H1 (cell line): ENCODE data around the gene CEP83. TPM values are rescaled to one million over a fixed set of nuclear protein-coding genes. Genes with fewer than 3 reads are reported as not detected.

Source experiments
- CTCF ChIA-PET: fragments of 300-600 bp; sonication (Branson Sonifier 250); formaldehyde crosslinking; loops from one replicate; lab custom pipeline; 2021; ENCODE audit not compliant: partially characterized antibody; lab: Charles Lee
- POLR2A ChIA-PET: fragments of 300-600 bp; sonication (Branson Sonifier 250); formaldehyde crosslinking; loops from one replicate; lab custom pipeline; 2021; ENCODE audit warnings: inconsistent platforms; ENCODE audit not compliant: partially characterized antibody; lab: Charles Lee
- DNase-seq, 2 experiments: peaks; one replicate each; pipeline versions ENCODE4 v3.0.0 to v3.0.0-alpha.2; 2010 to 2022; ENCODE audit warnings: low spot score in 2 of 2, low read depth in 1 of 2, mixed read lengths in 1 of 2
- FAIRE-seq: peaks from 2 replicates; lab custom pipeline; 2011; peaks lifted over from hg19 to GRCh38; lab: Jason Lieb, UNC
- H2AFZ ChIP-seq: 2 replicates; pipeline ENCODE4 v1.8.1; 2012; ENCODE audit warnings: low read length, inconsistent platforms
- H2AK5ac ChIP-seq: 2 replicates; pipeline ENCODE4 v1.6.1; 2013; ENCODE audit warnings: low read depth, low read length
- H2BK120ac ChIP-seq: replicated peaks from 2 replicates; pipeline ENCODE3; 2013; ENCODE audit warnings: low read depth, low read length, inconsistent platforms
- H2BK12ac ChIP-seq: 2 replicates; pipeline ENCODE4 v1.6.1; 2013; ENCODE audit warnings: low read depth, low read length
- H2BK15ac ChIP-seq: 2 replicates; pipeline ENCODE4 v1.6.1; 2013; ENCODE audit warnings: low read length
- H2BK20ac ChIP-seq: 2 replicates; pipeline ENCODE4 v1.6.1; 2013; ENCODE audit warnings: low read length
- H2BK5ac ChIP-seq: 2 replicates; pipeline ENCODE4 v1.6.1; 2013; ENCODE audit warnings: low read depth, low read length
- H3K14ac ChIP-seq: 2 replicates; pipeline ENCODE4 v1.6.1; 2013; ENCODE audit warnings: inconsistent platforms; ENCODE audit not compliant: insufficient read length
- H3K18ac ChIP-seq: 2 replicates; pipeline ENCODE4 v1.6.1; 2013; ENCODE audit warnings: low read length; ENCODE audit errors: extremely low read depth
- H3K23ac ChIP-seq: 2 replicates; pipeline ENCODE4 v1.6.1; 2013; ENCODE audit warnings: inconsistent platforms; ENCODE audit not compliant: insufficient read length
- H3K23me2 ChIP-seq: 2 replicates; pipeline ENCODE4 v1.6.1; 2013; ENCODE audit warnings: low read depth, low read length
- H3K27ac ChIP-seq: 2 replicates; pipeline ENCODE4 v1.6.1; 2011; ENCODE audit warnings: low read depth, low read length, inconsistent platforms
- H3K27me3 ChIP-seq, 4 experiments: replicated peaks in 1 of 4; 1 replicate in 1 of 4; 2 replicates in 3 of 4; pipeline versions ENCODE4 v1.6.1 to v1.8.1; 2011 to 2013; ENCODE audit warnings: low read length in 3 of 4, mild to moderate bottlenecking in 3 of 4, inconsistent platforms in 2 of 4, mixed read lengths in 2 of 4, moderate library complexity in 1 of 4; ENCODE audit not compliant: control insufficient read depth in 3 of 4, insufficient read depth in 3 of 4; ENCODE audit errors: extremely low read depth in 1 of 4
- H3K36me3 ChIP-seq, 4 experiments: 2 replicates each; pipeline versions ENCODE4 v1.6.1 to v1.8.1; 2011 to 2013; ENCODE audit warnings: mild to moderate bottlenecking in 4 of 4, low read length in 3 of 4, moderate library complexity in 2 of 4, control low read depth in 1 of 4, inconsistent platforms in 1 of 4; ENCODE audit not compliant: insufficient read depth in 4 of 4, control insufficient read depth in 2 of 4
- H3K4ac ChIP-seq: replicated peaks from 2 replicates; pipeline ENCODE3; 2013; ENCODE audit warnings: low read length, low read depth, mixed read lengths, inconsistent platforms; ENCODE audit not compliant: insufficient read length
- H3K4me1 ChIP-seq, 4 experiments: replicated peaks in 1 of 4; 1 replicate in 1 of 4; 2 replicates in 3 of 4; pipeline versions ENCODE4 v1.6.1 to v1.8.1; 2011 to 2013; ENCODE audit warnings: low read length in 3 of 4, inconsistent platforms in 2 of 4, mixed read lengths in 1 of 4; ENCODE audit not compliant: insufficient read depth in 4 of 4, control insufficient read depth in 3 of 4
- H3K4me2 ChIP-seq, 2 experiments: 2 replicates each; pipeline versions ENCODE4 v1.6.1 to v1.8.1; 2011 to 2013; ENCODE audit warnings: low read depth in 2 of 2, low read length in 2 of 2, control low read depth in 1 of 2, inconsistent platforms in 1 of 2, mild to moderate bottlenecking in 1 of 2; ENCODE audit not compliant: insufficient read depth in 1 of 2
- H3K4me3 ChIP-seq, 4 experiments: fragments of 200-600, 300-600 bp in 1 of 4; sonication (generic), shearing (Covaris generic), sonication (Bioruptor Twin) in 1 of 4; 2 replicates each; pipeline versions ENCODE4 v1.5.1 to v1.8.1; 2011 to 2016; ENCODE audit warnings: low read length in 4 of 4, low read depth in 3 of 4, control low read depth in 2 of 4, inconsistent platforms in 2 of 4, mild to moderate bottlenecking in 2 of 4, mixed read lengths in 1 of 4, moderate library complexity in 1 of 4; ENCODE audit not compliant: insufficient read depth in 2 of 4; ENCODE audit errors: extremely low read depth in 1 of 4
- H3K56ac ChIP-seq: replicated peaks from 2 replicates; pipeline ENCODE3; 2013; ENCODE audit warnings: low read depth, mild to moderate bottlenecking, mixed read lengths, low read length, inconsistent platforms; ENCODE audit not compliant: insufficient read length
- H3K79me1 ChIP-seq: 2 replicates; pipeline ENCODE4 v1.6.1; 2013; ENCODE audit warnings: low read depth, low read length, control low read depth
- H3K79me2 ChIP-seq, 2 experiments: 2 replicates each; pipeline versions ENCODE4 v1.6.1 to v1.8.1; 2012 to 2013; ENCODE audit warnings: low read length in 2 of 2, mild to moderate bottlenecking in 2 of 2, inconsistent platforms in 1 of 2; ENCODE audit not compliant: insufficient read depth in 2 of 2, control insufficient read depth in 1 of 2
- H3K9ac ChIP-seq, 4 experiments: replicated peaks in 1 of 4; 1 replicate in 1 of 4; 2 replicates in 3 of 4; pipeline versions ENCODE4 v1.6.1 to v1.8.1; 2011 to 2013; ENCODE audit warnings: low read depth in 3 of 4, low read length in 3 of 4, control low read depth in 2 of 4, mild to moderate bottlenecking in 2 of 4, moderate library complexity in 2 of 4, inconsistent platforms in 1 of 4; ENCODE audit errors: extremely low read depth in 1 of 4
- H3K9me3 ChIP-seq, 2 experiments: 2 replicates each; pipeline versions ENCODE4 v1.6.1 to v1.8.1; 2012 to 2013; ENCODE audit warnings: mild to moderate bottlenecking in 2 of 2, moderate library complexity in 2 of 2, control low read depth in 1 of 2, inconsistent platforms in 1 of 2, low read depth in 1 of 2, low read length in 1 of 2, mixed read lengths in 1 of 2; ENCODE audit not compliant: insufficient read depth in 2 of 2
- H4K20me1 ChIP-seq, 2 experiments: replicated peaks in 1 of 2; 2 replicates each; pipeline versions ENCODE3 to v1.8.1; 2011 to 2013; ENCODE audit warnings: inconsistent platforms in 2 of 2, low read length in 2 of 2, mild to moderate bottlenecking in 1 of 2; ENCODE audit not compliant: insufficient read depth in 2 of 2, control insufficient read depth in 1 of 2
- H4K5ac ChIP-seq: 2 replicates; pipeline ENCODE4 v1.6.1; 2013; ENCODE audit warnings: low read length, low read depth, mixed read lengths, inconsistent platforms; ENCODE audit not compliant: insufficient read length
- H4K8ac ChIP-seq: 2 replicates; pipeline ENCODE4 v1.8.0; 2013; ENCODE audit warnings: mild to moderate bottlenecking, moderate library complexity, low read length, inconsistent platforms; ENCODE audit not compliant: insufficient read depth; ENCODE audit errors: extremely low read depth
- H4K91ac ChIP-seq: replicated peaks from 2 replicates; pipeline ENCODE3; 2013; ENCODE audit warnings: low read length, mixed read lengths, inconsistent platforms; ENCODE audit not compliant: insufficient read length
- CREB1 ChIP-seq: IDR thresholded peaks from 2 replicates; pipeline ENCODE4 v1.6.1; 2012; ENCODE audit warnings: inconsistent platforms
- EGR1 ChIP-seq: IDR thresholded peaks from 2 replicates; pipeline ENCODE4 v1.6.1; 2011; ENCODE audit warnings: low read depth, low read length, borderline replicate concordance
- FOSL1 ChIP-seq: IDR thresholded peaks from 2 replicates; pipeline ENCODE4 v1.6.1; 2011; ENCODE audit warnings: mild to moderate bottlenecking, low read depth, low read length, moderate library complexity; ENCODE audit not compliant: insufficient read depth
- GABPA ChIP-seq: IDR thresholded peaks from 2 replicates; pipeline ENCODE4 v1.6.1; 2011; ENCODE audit warnings: mild to moderate bottlenecking, low read length, moderate library complexity, borderline replicate concordance; ENCODE audit not compliant: insufficient read depth
- JUND ChIP-seq: IDR thresholded peaks from 2 replicates; pipeline ENCODE4 v1.6.1; 2011; ENCODE audit warnings: mild to moderate bottlenecking, improper control_type of control experiment, low read length
- NANOG ChIP-seq: IDR thresholded peaks from 2 replicates; pipeline ENCODE4 v1.6.1; 2011; ENCODE audit warnings: low read length, low read depth, mild to moderate bottlenecking, inconsistent platforms; ENCODE audit not compliant: insufficient read depth, poor library complexity, severe bottlenecking
- NRF1 ChIP-seq: IDR thresholded peaks from 2 replicates; pipeline ENCODE4 v1.6.1; 2011; ENCODE audit warnings: mild to moderate bottlenecking, low read depth, low read length, improper control_type of control experiment
- POLR2AphosphoS5 ChIP-seq: IDR thresholded peaks from 2 replicates; pipeline ENCODE4 v1.6.1; 2011; ENCODE audit warnings: low read depth, low read length
- RAD21 ChIP-seq, 2 experiments: IDR thresholded peaks in 1 of 2; conservative IDR thresholded peaks in 1 of 2; 2 replicates each; pipeline ENCODE4 v1.6.1; 2011; ENCODE audit warnings: low read depth in 2 of 2, low read length in 2 of 2, improper control_type of control experiment in 1 of 2, inconsistent platforms in 1 of 2, mild to moderate bottlenecking in 1 of 2, moderate library complexity in 1 of 2
- RXRA ChIP-seq: IDR thresholded peaks from 2 replicates; pipeline ENCODE4 v1.6.1; 2011; ENCODE audit warnings: low read depth, mild to moderate bottlenecking, low read length, moderate library complexity; ENCODE audit not compliant: insufficient read depth
- SIN3A ChIP-seq, 2 experiments: IDR thresholded peaks in 1 of 2; conservative IDR thresholded peaks in 1 of 2; 2 replicates each; pipeline ENCODE4 v1.6.1; 2011 to 2012; ENCODE audit warnings: low read length in 2 of 2, improper control_type of control experiment in 1 of 2, low read depth in 1 of 2, mild to moderate bottlenecking in 1 of 2
- SP4 ChIP-seq: IDR thresholded peaks from 2 replicates; pipeline ENCODE4 v1.6.1; 2012; ENCODE audit warnings: low read length, inconsistent platforms
- SRF ChIP-seq: IDR thresholded peaks from 2 replicates; pipeline ENCODE4 v1.6.1; 2011; ENCODE audit warnings: mild to moderate bottlenecking, low read depth, low read length, moderate library complexity
- YY1 ChIP-seq: IDR thresholded peaks from 2 replicates; pipeline ENCODE4 v1.6.1; 2011; ENCODE audit warnings: low read depth, mild to moderate bottlenecking, low read length
- WGBS, 2 experiments: shearing (Covaris generic) in 1 of 2; methylation state at CpG; one replicate each; pipeline versions ENCODE4 v1.1.6 to v1.1.7; 2013 to 2015; ENCODE audit warnings: low lambda C conversion rate in 2 of 2, mixed read lengths in 2 of 2, inconsistent platforms in 1 of 2, low coverage in 1 of 2, missing lambda C conversion rate in 1 of 2; ENCODE audit not compliant: insufficient replicate concordance in 2 of 2, insufficient coverage in 1 of 2, insufficient read length in 1 of 2; ENCODE audit errors: extremely low coverage in 1 of 2, missing lambda C conversion rate in 1 of 2; 5-methylcytosine and 5-hydroxymethylcytosine counted together
- polyA plus RNA-seq, 7 experiments: library from polyadenylated mRNA; depleted of rRNA in 3 of 7; stranded (reverse) in 5 of 7; unstranded in 2 of 7; fragments of >200 nt in 5 of 7; fragments of 200-250 nt in 2 of 7; gene quantifications; 1 replicate in 5 of 7; 2 replicates in 1 of 7; 4 replicates in 1 of 7; pipeline versions ENCODE4 v1.2.1 to v1.2.3, GENCODE V29; 2011 to 2013; ENCODE audit warnings: missing spikeins in 2 of 7, mixed read lengths in 2 of 7
- total RNA-seq: library from RNA; stranded (reverse); fragmentation: NEBNext Ultra II Directional; extraction: Animal tissue kit (Norgen Biotek cat#: 25700); gene quantifications from 2 replicates; pipeline ENCODE4 v1.2.1, GENCODE V29; 2021
- TF ChIP-seq, protein P1 (sequence below): IDR thresholded peaks from 2 replicates; pipeline ENCODE4 v1.6.1; 2012; ENCODE audit warnings: inconsistent platforms

Gene CEP83
- total and polyA plus RNA-seq, 2 of the 8 experiments (the other 6 are each of a cell fraction or from before 2014, with no cell fraction given) = 6.0 to 25.8 TPM

DNA sequence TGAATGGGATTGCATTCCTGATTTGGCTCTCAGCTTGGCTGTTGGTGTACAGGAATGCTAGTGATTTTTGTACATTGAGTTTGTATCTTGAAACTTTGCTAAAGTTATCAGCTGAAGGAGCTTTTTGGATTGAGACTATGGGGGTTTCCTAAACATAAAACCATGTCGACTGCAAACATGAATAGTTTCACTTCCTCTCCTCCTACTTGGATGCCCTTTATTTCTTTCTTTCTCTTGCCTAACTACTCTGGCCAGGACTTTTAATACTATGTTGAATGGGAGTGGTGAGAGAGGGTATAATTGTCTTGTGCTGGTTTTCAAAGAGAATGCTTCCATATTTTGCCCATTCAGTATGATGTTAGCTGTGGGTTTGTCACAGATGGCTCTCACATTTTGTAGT lies 141.5 kb downstream of the CEP83 start:
- H3K9ac ChIP-seq = no peak overlapping the region
- peaks cover 25 to 35% of the 10 kb centered on the region in 2 experiments for H3K9me3 ChIP-seq
- no peak overlapping the region for H2AK5ac ChIP-seq
- H4K8ac ChIP-seq = no peak overlapping the region
- no peak overlapping the region for H4K5ac ChIP-seq
- DNase-seq = no peak
- H2BK20ac ChIP-seq = no peak overlapping the region
- no peaks in the 10 kb centered on the region for H3K79me1 ChIP-seq
- no peak overlapping the region for H2BK15ac ChIP-seq
- no peaks in the 10 kb centered on the region for H4K20me1 ChIP-seq
- no peak overlapping the region for H3K4me2 ChIP-seq
- no peak overlapping the region for H2BK120ac ChIP-seq
- no peak overlapping the region for H4K91ac ChIP-seq
- WGBS, 2 experiments = 89% methylated on average over 1 of the region's 1 CpG; no CpG with 5 or more reads in 1 of the 2 experiments
- H3K56ac ChIP-seq = no peak overlapping the region
- no peaks in the 10 kb centered on the region for H3K4me1 ChIP-seq
- H3K4me3 ChIP-seq = no peak overlapping the region
- ChIA-PET CTCF (no interaction called here), POLR2A (no interaction called here)
- no peak overlapping the region for H3K23ac ChIP-seq
- H3K4ac ChIP-seq = no peak overlapping the region
- no peak overlapping the region for H3K14ac ChIP-seq
- no peaks in the 10 kb centered on the region for H3K23me2 ChIP-seq
- H3K27me3 ChIP-seq = no peaks in the 10 kb centered on the region
- H2AFZ ChIP-seq = no peak overlapping the region
- H3K27ac ChIP-seq = no peak overlapping the region
- no peak overlapping the region for H2BK12ac ChIP-seq
- peaks cover 2 to 30% (median 14%) of the 10 kb centered on the region in 4 experiments; a peak in 6 of 8 replicates for H3K36me3 ChIP-seq
- no peak overlapping the region for H3K18ac ChIP-seq
- no peak overlapping the region for H2BK5ac ChIP-seq
- FAIRE-seq = no peak
- no peaks in the 10 kb centered on the region for H3K79me2 ChIP-seq
- TF ChIP-seq JUND (no peak), SRF (no peak), SP4 (no peak), EGR1 (no peak), RXRA (no peak), RAD21 (IDR thresholded peaks at IDR 0.05 in 1 of 2, conservative IDR thresholded peaks at IDR 0.05 in 1 of 2; ENCODE audit: low read depth in 2 of 2, low read length in 2 of 2) (no peak), GABPA (no peak), NANOG (no peak), FOSL1 (no peak), POLR2AphosphoS5 (no peak), SIN3A (conservative IDR thresholded peaks at IDR 0.05 in 1 of 2, IDR thresholded peaks at IDR 0.05 in 1 of 2; ENCODE audit: low read depth in 1 of 2, low read length in 2 of 2) (no peak), YY1 (no peak), NRF1 (no peak), CREB1 (no peak)
- TF ChIP-seq, protein P1, sequence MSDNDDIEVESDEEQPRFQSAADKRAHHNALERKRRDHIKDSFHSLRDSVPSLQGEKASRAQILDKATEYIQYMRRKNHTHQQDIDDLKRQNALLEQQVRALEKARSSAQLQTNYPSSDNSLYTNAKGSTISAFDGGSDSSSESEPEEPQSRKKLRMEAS = no peak
